Fibroblast of peridontal ligament (primary cell): ENCODE measurements around the gene ULK1.
A peak's percentile ranks its signal among the peaks of the same experiment; 100 is the strongest.

Source experiments
- DNase-seq: peaks from one replicate; pipeline ENCODE4 v3.0.0-alpha.2; 2010; ENCODE audit errors: extremely low read depth

Gene ULK1

DNA sequence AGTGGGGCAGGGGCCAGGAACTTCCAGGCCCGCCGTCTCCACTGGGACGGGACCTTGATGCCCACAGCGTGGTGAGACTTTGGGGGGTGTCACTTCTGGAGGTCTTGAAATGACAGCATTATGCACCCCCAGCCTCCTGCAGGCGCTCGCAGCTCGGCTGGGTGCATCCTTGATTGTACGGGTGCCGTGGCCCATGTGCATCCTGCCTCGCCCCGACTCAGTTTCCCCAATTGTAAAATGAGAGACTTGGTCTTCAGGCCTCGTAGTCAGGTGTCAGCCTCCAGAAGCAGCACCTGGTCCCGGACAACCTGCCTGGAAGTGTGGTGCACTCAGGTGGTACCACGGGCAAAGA is 25.7 kb downstream of the ULK1 start:
- no peak for DNase-seq

- no peak for DNase-seq
Measured at GRCh38 chr12:131920902-131921840, 26.7 kb downstream of the ULK1 start.

DNA sequence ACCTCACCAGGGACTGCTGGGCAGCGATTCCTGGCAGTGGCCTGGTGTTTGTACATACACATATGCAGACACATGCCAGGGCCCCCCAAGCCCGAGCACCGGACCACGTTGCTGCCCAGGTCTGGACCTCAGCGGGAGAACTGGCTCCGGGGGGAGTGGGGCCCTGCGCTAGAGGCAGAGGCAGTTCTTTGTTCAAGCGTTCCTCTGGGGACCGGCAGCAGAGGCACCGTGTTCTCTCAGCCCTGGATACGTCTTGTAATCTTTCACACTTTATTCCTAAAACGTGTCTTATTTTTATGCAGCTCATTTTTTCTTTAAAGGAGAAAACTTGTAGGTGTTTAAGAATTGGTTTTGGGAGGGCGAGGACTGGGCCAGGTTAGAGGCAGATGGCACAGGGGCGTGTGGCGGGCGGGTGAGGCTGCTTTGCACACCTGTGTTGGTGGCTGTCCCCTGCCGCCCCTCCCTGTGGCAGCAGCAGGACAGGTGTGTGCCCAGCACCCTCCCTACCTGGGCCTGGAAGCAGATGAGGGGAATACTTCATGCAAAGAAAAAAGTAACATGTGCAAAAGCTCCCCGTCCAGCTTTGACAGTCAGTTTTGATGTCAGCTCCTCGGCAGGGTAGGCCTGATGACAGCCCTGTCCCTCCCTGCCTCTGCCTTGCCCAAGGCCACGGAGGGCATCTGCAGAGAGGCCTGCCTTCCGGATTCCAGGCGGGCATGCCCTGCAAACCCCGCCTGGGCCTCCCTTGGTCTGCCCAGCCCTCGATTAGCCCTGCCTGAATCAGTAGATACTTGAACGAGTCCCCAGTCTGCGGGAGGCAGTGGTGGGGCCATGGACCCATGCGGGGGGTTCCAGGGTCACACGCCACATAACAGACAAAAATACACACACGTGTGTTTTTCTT is 27.7 kb downstream of the ULK1 start:
- DNase-seq: no peak

DNA sequence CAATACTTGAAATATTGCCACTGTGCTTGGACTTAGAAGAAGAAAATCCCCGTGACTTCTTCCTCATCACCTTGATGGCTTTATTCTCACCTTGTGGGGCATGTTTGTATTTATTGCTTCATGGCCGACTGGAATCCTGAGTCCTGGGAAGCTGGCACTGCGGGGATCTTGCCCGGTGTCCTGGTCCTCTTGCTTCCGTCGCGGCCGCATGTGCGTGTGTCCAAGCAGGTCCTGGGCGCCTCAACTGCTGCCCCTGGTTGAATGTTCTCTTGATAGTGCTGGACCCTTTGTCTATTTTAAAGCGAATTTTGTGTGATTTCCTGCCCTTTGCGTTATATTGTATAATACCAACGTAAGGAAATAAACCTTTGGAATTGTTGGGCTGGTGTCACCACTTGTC is 28.4 kb downstream of the ULK1 start:
- no peak for DNase-seq

DNA sequence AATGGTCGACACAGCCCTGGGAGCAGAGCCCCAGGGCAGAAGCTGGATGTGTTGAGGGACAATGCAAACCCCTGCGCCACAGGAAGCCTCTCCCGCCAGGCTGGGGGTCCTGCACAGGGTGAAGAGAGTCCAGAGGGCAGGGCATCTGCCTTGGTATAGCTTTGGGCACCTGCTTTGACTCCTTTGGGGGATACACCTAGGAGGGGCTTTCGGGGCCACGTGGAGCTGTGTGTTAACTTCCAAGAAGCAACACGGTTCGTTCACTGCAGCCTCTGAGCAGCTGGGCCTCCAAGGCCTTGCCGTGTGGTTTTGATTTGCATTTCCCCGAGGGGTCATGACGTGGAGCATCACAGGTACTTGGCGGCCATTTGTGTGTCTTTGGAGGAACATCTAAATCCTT is 28.8 kb downstream of the ULK1 start:
- DNase-seq: no peak

DNA sequence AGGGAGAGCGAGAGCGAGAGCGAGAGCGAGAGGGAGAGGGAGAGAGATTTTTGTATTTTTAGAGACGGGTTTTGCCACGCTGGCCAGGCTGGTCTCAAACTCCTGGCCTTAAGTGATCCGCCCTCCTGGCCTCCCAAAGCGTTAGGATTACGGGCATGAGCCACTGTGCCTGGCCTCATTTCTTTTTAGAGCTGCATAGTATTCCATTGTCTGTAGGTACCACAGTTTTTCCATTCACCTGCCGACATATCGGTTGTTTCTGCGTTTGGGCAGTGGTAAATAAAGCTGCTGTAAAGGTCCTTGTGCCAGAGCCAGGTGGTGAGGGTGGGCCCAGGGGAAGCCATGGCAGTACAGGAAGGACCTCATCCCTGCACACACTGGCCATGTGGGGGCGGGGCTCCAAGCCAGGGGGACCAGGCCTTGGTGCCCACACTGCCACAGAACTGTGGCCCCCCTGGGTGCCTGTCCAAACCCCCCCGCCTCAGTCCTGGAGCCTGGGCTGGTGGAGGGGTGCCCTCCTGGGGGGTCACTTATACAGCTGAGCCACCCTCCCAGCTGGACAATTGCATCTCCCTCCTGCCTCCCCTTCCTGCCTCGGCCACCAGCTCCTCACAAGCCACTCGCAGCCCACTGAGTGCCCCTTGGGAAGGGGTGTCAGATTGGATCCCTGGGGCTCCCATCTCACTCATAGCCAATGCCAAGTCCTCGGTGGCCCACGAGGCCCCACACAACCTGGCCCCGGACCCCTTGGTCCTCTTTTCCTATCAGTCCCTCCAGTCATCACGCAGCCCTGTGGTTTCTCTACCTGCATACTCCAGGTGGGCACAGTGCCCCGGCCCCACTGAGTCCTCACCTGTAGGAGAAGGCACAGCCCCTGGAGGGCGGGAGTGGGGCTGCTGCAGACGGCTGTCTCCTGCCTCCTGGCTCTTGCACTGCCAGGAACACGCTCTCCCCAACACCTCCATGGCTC is 33.0 kb downstream of the ULK1 start:
- no peak for DNase-seq

GRCh38 chr12:131928080-131928710 is 33.8 kb downstream of the ULK1 start:
- DNase-seq: peak; percentile 21

DNA sequence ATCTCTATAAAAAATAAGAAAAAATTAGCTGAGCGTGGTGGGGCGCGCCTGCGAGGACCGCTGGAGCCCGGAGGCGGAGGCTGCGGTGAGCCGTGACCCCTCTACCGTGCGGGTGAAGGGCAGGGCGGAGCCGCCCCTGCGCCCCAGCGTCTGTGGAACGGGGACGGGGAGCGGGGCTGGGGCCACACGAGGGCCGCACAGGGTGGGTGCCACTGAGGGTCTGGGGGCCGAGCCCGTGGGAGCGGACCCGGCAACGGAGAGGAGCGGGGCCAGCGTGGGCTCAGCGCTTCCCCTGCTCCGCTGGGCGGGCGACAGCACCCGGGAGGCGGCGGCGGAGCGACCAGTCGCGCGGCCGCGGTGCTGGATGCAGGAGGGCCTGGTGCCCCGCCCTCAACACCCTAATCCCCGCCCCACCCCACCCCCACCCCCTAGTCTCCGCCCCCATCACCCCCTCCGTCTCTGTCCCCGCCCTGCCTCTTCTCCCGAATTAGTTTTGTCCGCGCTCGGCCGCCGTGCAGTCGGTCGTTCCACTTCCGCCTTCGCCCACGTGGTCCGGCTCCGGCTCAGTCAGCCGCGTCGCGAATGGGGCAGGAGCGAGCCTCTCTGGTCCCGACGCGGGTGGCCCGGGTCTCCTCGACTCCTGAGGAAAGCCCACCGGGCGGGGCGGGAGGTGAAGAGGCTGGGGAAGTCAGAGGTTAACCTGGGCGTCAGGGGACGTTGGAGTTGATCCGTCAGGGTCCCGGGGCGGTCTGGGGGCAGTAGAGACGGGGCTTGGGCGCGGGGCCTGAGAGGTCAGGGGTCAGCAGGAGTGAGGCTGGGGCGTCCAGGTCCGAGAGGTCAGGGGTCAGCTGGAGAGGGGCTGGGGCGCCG is 34.5 kb downstream of the ULK1 start, which contains the start of gene PUS1:
Gene PUS1 (plus strand): TSS at position 566 of the 870 bp plus-strand sequence. CDS start 447 bp downstream, outside the sequence.
- DNase-seq: peak; percentile 88

GRCh38 chr12:131929581-131930456 is 35.4 kb downstream of the ULK1 start:
- DNase-seq: peak; percentile 9

- no peak for DNase-seq
Measured at GRCh38 chr12:131930510-131930909, 36.1 kb downstream of the ULK1 start.

DNA sequence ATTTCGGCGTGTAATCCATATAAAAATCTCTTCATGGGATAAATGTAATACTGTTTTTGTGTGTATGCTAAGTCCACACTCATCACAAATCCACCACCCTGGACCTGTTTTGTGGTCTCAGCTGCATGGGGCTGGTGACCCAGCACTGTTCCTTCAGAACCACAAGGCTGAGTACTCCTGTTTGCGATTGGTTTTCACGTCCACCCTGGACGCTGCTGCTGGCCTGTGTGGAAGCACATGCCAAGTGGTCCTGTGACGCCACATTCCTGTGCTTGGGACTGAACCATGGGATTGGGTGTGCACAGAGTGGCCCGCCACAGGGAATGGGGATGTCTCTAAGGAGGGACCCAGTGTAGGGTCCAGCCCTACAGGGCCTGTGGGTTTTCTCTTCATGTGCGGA is 39.0 kb downstream of the ULK1 start:
- no peak for DNase-seq

DNA sequence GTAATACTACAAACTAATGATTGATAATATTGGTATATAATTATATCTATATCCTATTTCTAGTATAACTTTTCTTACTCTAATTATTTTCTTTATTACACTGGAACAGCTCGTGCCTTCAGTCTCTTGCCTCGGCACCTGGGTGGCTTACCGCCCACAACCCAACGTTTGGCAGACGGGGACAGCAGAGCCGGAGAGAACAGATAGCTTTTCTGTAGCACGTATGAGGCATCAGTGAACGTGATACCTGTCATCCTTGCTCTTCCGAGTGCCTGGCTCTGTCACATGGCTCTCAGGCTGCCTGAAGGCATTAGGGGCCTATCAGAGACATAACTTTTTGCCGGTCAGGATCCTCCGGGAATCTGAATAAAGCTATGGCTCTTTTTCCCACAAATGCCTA is 40.1 kb downstream of the ULK1 start:
- no peak for DNase-seq

DNA sequence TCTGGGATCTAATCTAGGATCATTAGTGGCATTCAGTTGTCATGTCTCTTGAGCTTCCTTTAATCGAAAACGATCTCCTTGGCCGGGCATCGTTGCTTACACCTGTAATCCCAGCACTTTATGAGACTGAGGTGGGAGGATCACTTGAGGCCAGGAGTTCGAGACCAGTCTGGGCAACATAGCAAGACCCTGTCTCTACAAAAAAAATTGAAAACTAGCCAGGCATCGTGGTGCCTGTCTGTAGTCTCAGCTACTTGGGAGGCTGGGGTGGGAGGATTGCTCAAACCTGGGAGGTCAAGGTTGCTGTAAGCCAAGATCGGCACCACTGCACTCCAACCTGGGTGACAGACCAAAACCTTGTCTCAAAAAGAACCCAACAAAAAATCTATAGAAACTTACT is 43.7 kb downstream of the ULK1 start:
- no peak for DNase-seq

- DNase-seq: no peak
Measured at GRCh38 chr12:131939007-131939406, 44.6 kb downstream of the ULK1 start.

- DNase-seq: no peak
Measured at GRCh38 chr12:131940141-131940547, 45.7 kb downstream of the ULK1 start.

GRCh38 chr12:131941116-131941986 is 46.9 kb downstream of the ULK1 start:
- no peak for DNase-seq

GRCh38 chr12:131941987-131942341 is 47.5 kb downstream of the ULK1 start:
- DNase-seq: no peak

- no peak for DNase-seq
Measured at GRCh38 chr12:131942671-131943070, 48.2 kb downstream of the ULK1 start.
